Right kidney (tissue), 1 donor: ENCODE results near the gene BBLN.
"Not testable (repeated sequence)": the region's sequence is repeated elsewhere in the genome, so short reads cannot be mapped to it uniquely, and the experiment has no call there.

Source experiments
- DNase-seq: peaks from one replicate; pipeline ENCODE4 v3.0.0-alpha.2; 2016

Gene BBLN

GRCh38 chr9:128162215-128163026 is 2.4 kb downstream of the BBLN start:
- DNase-seq, result no peak

GRCh38 chr9:128163027-128163515 is 3.0 kb downstream of the BBLN start:
- DNase-seq, result no peak

GRCh38 chr9:128163523-128164306 is 3.6 kb downstream of the BBLN start:
- no peak for DNase-seq

GRCh38 chr9:128164307-128164885 is 4.3 kb downstream of the BBLN start:
- DNase-seq, result no peak

- no peak for DNase-seq
These were observed 6.1 kb downstream of the BBLN start for GRCh38 chr9:128166169-128166568.

GRCh38 chr9:128167209-128167608 is 7.1 kb downstream of the BBLN start:
- no peak for DNase-seq

- DNase-seq, result no peak
These were observed 8.8 kb downstream of the BBLN start for GRCh38 chr9:128168731-128169308.

GRCh38 chr9:128169492-128169891 is 9.4 kb downstream of the BBLN start:
- DNase-seq, result no peak

GRCh38 chr9:128169925-128170324 is 9.9 kb downstream of the BBLN start:
- DNase-seq, result no peak

- DNase-seq, result no peak
These were observed 14.0 kb downstream of the BBLN start for GRCh38 chr9:128174062-128174461.

- no peak for DNase-seq
These were observed 15.1 kb downstream of the BBLN start for GRCh38 chr9:128175102-128175563.

GRCh38 chr9:128175726-128176125 is 15.7 kb downstream of the BBLN start:
- DNase-seq, result no peak

- no peak for DNase-seq
These were observed 18.9 kb downstream of the BBLN start for GRCh38 chr9:128178806-128179431.

GRCh38 chr9:128180001-128180400 is 19.9 kb downstream of the BBLN start:
- DNase-seq, result no peak

GRCh38 chr9:128180447-128180846 is 20.4 kb downstream of the BBLN start:
- DNase-seq, result no peak

GRCh38 chr9:128181480-128181879 is 21.4 kb downstream of the BBLN start:
- not testable (repeated sequence) for DNase-seq

- no peak for DNase-seq
These were observed 23.0 kb downstream of the BBLN start for GRCh38 chr9:128182893-128183588.

GRCh38 chr9:128185979-128186965 is 26.2 kb downstream of the BBLN start:
- DNase-seq, result no peak

- no peak for DNase-seq
These were observed 27.3 kb downstream of the BBLN start for GRCh38 chr9:128187361-128187760.

GRCh38 chr9:128188209-128188608 is 28.1 kb downstream of the BBLN start:
- no peak for DNase-seq
